IPS-18a (cell line): ENCODE data around the gene TMEM128.
A peak's percentile ranks its signal among the peaks of the same experiment; 100 is the strongest.
"Not testable (repeated sequence)": the region's sequence is repeated elsewhere in the genome, so short reads cannot be mapped to it uniquely, and the experiment has no call there.

Source experiments
- H3K27ac ChIP-seq: one replicate; pipeline ENCODE4 v1.5.1; 2013; ENCODE audit warnings: low read length
- H3K27me3 ChIP-seq: one replicate; pipeline ENCODE4 v1.6.1; 2013; ENCODE audit warnings: mild to moderate bottlenecking, low read length; ENCODE audit not compliant: control insufficient read depth, insufficient read depth
- H3K36me3 ChIP-seq: one replicate; pipeline ENCODE4 v1.6.1; 2013; ENCODE audit warnings: low read depth, low read length; ENCODE audit not compliant: control insufficient read depth
- H3K4me1 ChIP-seq: one replicate; pipeline ENCODE4 v1.6.1; 2013; ENCODE audit warnings: low read depth, low read length; ENCODE audit not compliant: control insufficient read depth
- H3K4me3 ChIP-seq: one replicate; pipeline ENCODE4 v1.5.1; 2013; ENCODE audit warnings: low read length
- H3K9ac ChIP-seq: one replicate; pipeline ENCODE4 v1.6.1; 2013; ENCODE audit warnings: mild to moderate bottlenecking, low read length, moderate library complexity
- H3K9me3 ChIP-seq: one replicate; pipeline ENCODE4 v1.6.1; 2013; ENCODE audit warnings: low read depth, low read length; ENCODE audit not compliant: control insufficient read depth

TMEM128 gene

DNA sequence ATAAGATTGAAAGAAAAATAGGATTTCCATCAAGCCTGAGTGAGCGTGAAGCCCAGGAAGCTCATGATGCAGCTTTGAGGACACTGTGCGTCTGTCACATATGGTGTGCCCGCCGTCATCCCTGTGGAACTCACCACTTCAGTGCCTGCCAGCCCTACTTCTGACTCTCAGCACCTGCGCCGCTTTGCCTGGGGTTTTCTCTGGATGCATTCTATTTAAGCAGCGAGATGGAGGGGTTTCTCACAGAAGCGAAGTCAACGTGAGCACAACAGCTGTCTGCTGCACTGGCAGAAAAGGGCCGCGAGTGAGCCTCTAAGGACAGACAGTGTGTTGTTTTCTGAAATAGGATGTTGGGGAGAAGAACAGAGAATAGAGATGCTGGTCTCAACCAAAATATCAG lies 6.2 kb upstream of the TMEM128 start:
- Histone ChIP-seq H3K9ac (no peak overlapping the region), H3K27me3 (no peaks in the 10 kb centered on the region), H3K27ac (no peak overlapping the region), H3K4me3 (no peak overlapping the region), H3K4me1 (no peaks in the 10 kb centered on the region), H3K36me3 (no peaks in the 10 kb centered on the region), H3K9me3 (no peaks in the 10 kb centered on the region)

- Histone ChIP-seq H3K4me3 (no peak overlapping the region), H3K36me3 (peaks cover 8% of the 10 kb centered on the region), H3K4me1 (peaks cover 4% of the 10 kb centered on the region), H3K27ac (no peak overlapping the region), H3K9ac (no peak overlapping the region), H3K27me3 (no peaks in the 10 kb centered on the region), H3K9me3 (no peaks in the 10 kb centered on the region)
Observed at GRCh38 chr4:4249866-4250265, 1.8 kb upstream of the TMEM128 start.

- peak overlapping the region; percentile 94 for H3K4me3 ChIP-seq
- not testable (repeated sequence) for H3K9me3 ChIP-seq, H3K4me1 ChIP-seq, H3K27me3 ChIP-seq, H3K27ac ChIP-seq, H3K9ac ChIP-seq
- H3K36me3 ChIP-seq = peaks cover 13% of the 10 kb centered on the region
Observed at GRCh38 chr4:4249342-4249741, 1.3 kb upstream of the TMEM128 start.

GRCh38 chr4:4248885-4249203 lies 821 bp upstream of the TMEM128 start:
- peak overlapping the region; percentile 88 for H3K9ac ChIP-seq
- no peaks in the 10 kb centered on the region for H3K27me3 ChIP-seq
- peaks cover 18% of the 10 kb centered on the region for H3K36me3 ChIP-seq
- no peaks in the 10 kb centered on the region for H3K9me3 ChIP-seq
- peak overlapping the region; percentile 94 for H3K4me3 ChIP-seq
- no peak overlapping the region for H3K27ac ChIP-seq
- peaks cover 4% of the 10 kb centered on the region for H3K4me1 ChIP-seq

GRCh38 chr4:4247696-4248028 lies 361 bp downstream of the TMEM128 start:
- peaks cover 4% of the 10 kb centered on the region for H3K4me1 ChIP-seq
- no peaks in the 10 kb centered on the region for H3K27me3 ChIP-seq
- peaks cover 21% of the 10 kb centered on the region for H3K36me3 ChIP-seq
- H3K4me3 ChIP-seq = peak overlapping the region; percentile 94
- no peaks in the 10 kb centered on the region for H3K9me3 ChIP-seq
- peak overlapping the region; percentile 79 for H3K27ac ChIP-seq
- H3K9ac ChIP-seq = peak overlapping the region; percentile 88

DNA sequence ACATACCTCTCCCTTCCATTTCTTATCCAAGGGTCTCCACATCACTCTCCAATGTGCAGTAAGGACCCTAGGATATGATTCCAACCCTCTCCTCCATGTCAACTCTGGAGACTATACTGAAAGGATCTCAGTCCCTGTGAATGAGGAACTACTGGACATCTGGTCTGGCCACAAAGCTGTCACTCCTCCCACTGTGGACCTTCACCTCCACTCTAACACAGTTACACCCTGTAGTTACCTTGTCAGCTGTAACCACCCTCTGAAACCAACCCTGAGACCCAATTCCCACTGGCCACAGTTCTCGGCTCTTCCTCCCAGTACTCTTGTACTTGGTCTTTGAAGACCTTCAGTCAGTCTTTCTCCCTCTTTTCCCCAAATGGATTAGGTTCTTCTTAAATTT lies 2.9 kb downstream of the TMEM128 start:
- H3K36me3 ChIP-seq = peaks cover 39% of the 10 kb centered on the region
- no peaks in the 10 kb centered on the region for H3K9me3 ChIP-seq
- no peaks in the 10 kb centered on the region for H3K27me3 ChIP-seq
- no peak overlapping the region for H3K27ac ChIP-seq
- no peak overlapping the region for H3K4me3 ChIP-seq
- no peak overlapping the region for H3K9ac ChIP-seq
- peaks cover 4% of the 10 kb centered on the region for H3K4me1 ChIP-seq

DNA sequence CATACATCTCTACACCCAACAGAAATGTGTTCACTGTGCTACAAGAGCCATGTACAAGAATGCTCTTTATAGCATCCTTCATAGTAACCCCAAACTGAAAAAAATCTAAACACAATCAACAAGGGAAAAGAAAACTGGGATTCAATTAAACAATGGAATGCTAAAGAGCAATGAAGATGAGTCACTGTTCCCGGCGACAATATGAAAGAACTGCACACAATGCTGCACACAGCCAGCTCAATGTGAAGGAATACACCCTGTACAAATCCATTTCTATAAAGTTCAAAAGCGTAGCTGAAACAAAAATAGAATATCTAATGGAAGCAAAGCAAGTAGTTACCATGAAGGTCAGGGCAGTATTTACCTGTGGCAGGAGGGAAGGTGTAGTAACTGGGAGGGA lies 8.5 kb downstream of the TMEM128 start:
- H3K9me3 ChIP-seq = not testable (repeated sequence)

DNA sequence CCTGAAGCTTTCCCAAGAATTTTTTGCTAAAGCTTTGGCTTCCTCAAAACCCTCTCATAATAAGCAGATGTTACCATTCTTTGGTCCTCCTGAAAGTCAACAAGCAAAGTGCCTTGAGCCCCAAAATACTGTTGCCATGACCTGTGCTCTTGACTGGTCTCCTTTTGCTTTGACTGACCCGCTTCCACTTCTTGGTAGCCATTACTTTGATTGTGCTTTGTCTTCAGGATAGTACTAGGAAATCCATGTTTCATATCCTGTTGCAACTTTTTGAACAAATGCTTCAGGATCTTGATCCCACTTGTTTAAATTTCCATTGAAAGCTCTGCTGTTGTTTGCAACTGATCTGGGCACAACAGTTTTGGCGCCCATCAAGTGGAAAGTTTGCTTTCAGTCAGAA lies 14.4 kb downstream of the TMEM128 start:
- H3K27ac ChIP-seq = no peak overlapping the region
- no peaks in the 10 kb centered on the region for H3K9me3 ChIP-seq
- H3K4me3 ChIP-seq = no peak overlapping the region
- peaks cover 8% of the 10 kb centered on the region for H3K36me3 ChIP-seq
- peaks cover 17% of the 10 kb centered on the region for H3K27me3 ChIP-seq
- H3K9ac ChIP-seq = no peak overlapping the region
- H3K4me1 ChIP-seq = no peaks in the 10 kb centered on the region

More for the DNA sequence above, 8.5 kb downstream of the TMEM128 start:
- not testable (repeated sequence) for H3K27ac ChIP-seq, H3K27me3 ChIP-seq, H3K4me3 ChIP-seq, H3K4me1 ChIP-seq, H3K9ac ChIP-seq
- H3K36me3 ChIP-seq = peaks cover 45% of the 10 kb centered on the region

DNA sequence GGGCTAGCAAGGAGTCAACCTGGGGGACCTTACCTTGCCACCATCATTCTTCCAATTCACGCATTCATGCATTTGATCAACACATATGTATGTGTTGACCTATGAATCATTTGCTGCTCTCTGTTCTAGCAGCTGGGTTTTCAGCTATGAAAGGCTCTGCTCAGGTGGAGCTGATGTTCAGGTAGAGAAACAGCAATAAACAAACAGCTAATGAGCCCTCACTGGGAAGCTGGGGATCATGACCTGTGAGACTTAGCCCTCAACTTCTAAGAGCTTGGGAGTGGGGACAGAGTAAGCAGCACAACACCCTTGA lies 19.7 kb downstream of the TMEM128 start:
- H3K9me3 ChIP-seq = no peaks in the 10 kb centered on the region
- H3K4me1 ChIP-seq = no peaks in the 10 kb centered on the region
- no peaks in the 10 kb centered on the region for H3K36me3 ChIP-seq
- no peak overlapping the region for H3K4me3 ChIP-seq
- no peak overlapping the region for H3K9ac ChIP-seq
- peaks cover 70% of the 10 kb centered on the region for H3K27me3 ChIP-seq
- no peak overlapping the region for H3K27ac ChIP-seq

DNA sequence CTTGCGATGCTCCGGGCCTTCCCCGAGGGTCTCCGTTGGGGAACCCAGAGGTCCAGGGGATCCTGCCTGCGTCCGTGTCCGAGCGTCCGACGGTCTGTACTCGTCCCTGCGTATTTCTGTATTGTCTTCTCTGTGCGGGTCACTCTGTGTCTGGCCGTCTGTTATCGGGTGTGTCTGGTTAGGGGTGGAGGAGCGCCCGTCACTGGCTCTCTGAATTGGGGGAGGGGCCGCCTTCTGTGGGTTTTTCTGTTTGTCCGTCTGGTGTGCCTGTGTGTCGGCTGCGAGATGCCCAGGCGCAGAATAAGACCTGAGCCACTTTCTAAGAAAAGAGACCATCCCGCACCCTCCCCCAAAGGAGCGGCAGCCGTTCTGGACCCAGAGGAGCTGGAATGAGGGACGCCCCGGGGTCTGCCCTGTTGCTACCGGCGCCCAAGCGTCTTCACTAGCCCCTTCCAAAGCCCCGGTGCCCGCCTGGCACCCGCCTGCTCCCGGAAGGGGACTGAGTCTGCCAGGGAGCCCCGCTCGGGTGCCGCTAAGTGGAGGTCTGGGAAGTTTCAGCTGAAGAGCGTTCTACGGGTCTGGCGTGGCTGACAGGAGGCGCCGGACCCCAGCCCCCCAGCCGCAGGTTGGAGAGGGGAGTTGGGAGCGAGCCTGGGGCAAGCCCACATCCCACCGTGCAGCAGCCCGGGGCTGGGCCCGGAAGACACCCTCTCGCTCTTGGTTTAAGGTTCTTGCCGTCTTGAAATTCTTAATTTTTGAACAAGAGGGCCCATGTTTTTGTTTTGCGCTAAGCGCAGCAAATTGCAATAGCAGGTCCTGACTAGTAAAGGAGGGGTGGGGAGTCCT lies 20.3 kb downstream of the TMEM128 start:
- no peak overlapping the region for H3K27ac ChIP-seq
- H3K9me3 ChIP-seq = no peaks in the 10 kb centered on the region
- no peaks in the 10 kb centered on the region for H3K4me1 ChIP-seq
- no peak overlapping the region for H3K4me3 ChIP-seq
- no peak overlapping the region for H3K9ac ChIP-seq
- H3K27me3 ChIP-seq = peaks cover 75% of the 10 kb centered on the region
- H3K36me3 ChIP-seq = no peaks in the 10 kb centered on the region

- Histone ChIP-seq H3K9me3 (no peaks in the 10 kb centered on the region), H3K36me3 (no peaks in the 10 kb centered on the region), H3K27ac (no peak within 1 kb of the TSS), H3K27me3 (peaks cover 84% of the 10 kb centered on the region), H3K4me1 (no peaks in the 10 kb centered on the region), H3K9ac (no peak within 1 kb of the TSS), H3K4me3 (no peak within 1 kb of the TSS)
Observed at GRCh38 chr4:4226606-4227438, 21.2 kb downstream of the TMEM128 start, which contains the start of gene OTOP1. TSS of gene OTOP1 (minus strand) at chr4:4226929. CDS start at chr4:4226864, 65 bp downstream.
